MCF 10A (cell line): ENCODE results near the gene TRIM33. TPM values are rescaled to one million over a fixed set of nuclear protein-coding genes. Genes with fewer than 3 reads are reported as not detected.

Source experiments
- BruUV-seq: library from RNA; stranded (reverse); fragments of 400-500 nt; replicated peaks from 2 replicates; lab custom pipeline; 2021; lab: Mats Ljungman, UMichigan
- CTCF ChIA-PET: fragments of 300-600 bp; sonication (Branson Sonifier 250); formaldehyde crosslinking; extraction: SDS; loops from one replicate; lab custom pipeline; 2021; ENCODE audit warnings: antibody characterized with exemption, inconsistent platforms; lab: Yijun Ruan, JAX
- POLR2A ChIA-PET: fragments of 300-600, 350-650 bp; sonication (Branson Sonifier 250); formaldehyde crosslinking; extraction: SDS; loops from one replicate; lab custom pipeline; 2020; ENCODE audit warnings: antibody characterized with exemption, inconsistent platforms; lab: Yijun Ruan, JAX
- DNase-seq: peaks from one replicate; pipeline ENCODE4 v3.0.0-alpha.2; 2018; ENCODE audit not compliant: unreplicated experiment
- H3K27ac Mint-ChIP-seq: one replicate; pipeline ENCODE4 v1.8.0; 2022; ENCODE audit warnings: mild to moderate bottlenecking, low read depth, mixed read lengths; ENCODE audit not compliant: unreplicated experiment
- H3K27me3 Mint-ChIP-seq: one replicate; pipeline ENCODE4 v1.8.0; 2022; ENCODE audit warnings: mixed read lengths; ENCODE audit not compliant: insufficient read depth, unreplicated experiment
- H3K36me3 Mint-ChIP-seq: one replicate; pipeline ENCODE4 v1.8.0; 2022; ENCODE audit warnings: mild to moderate bottlenecking, moderate library complexity, mixed read lengths; ENCODE audit not compliant: insufficient read depth, unreplicated experiment
- H3K4me1 Mint-ChIP-seq: one replicate; pipeline ENCODE4 v1.8.0; 2022; ENCODE audit warnings: mixed read lengths; ENCODE audit not compliant: insufficient read depth, unreplicated experiment
- H3K4me3 Mint-ChIP-seq: one replicate; pipeline ENCODE4 v1.8.0; 2022; ENCODE audit warnings: mild to moderate bottlenecking, moderate library complexity, mixed read lengths; ENCODE audit not compliant: unreplicated experiment
- H3K9me3 Mint-ChIP-seq: one replicate; pipeline ENCODE4 v1.8.0; 2022; ENCODE audit warnings: mixed read lengths; ENCODE audit not compliant: unreplicated experiment
- intact Hi-C: fragments of 100-400 bp; cut with micrococcal nuclease; formaldehyde crosslinking; loops from 2 replicates; pipeline ENCODE4 v1.14.1; 2022
- total RNA-seq: library from RNA; stranded (reverse); gene quantifications from 2 replicates; pipeline ENCODE4 v1.2.3, GENCODE V29; 2022
- TF ChIP-seq, protein P1 (sequence below): fragments of 200-600 bp; IDR thresholded peaks from one replicate; pipeline ENCODE4 v1.8.0; 2022; ENCODE audit warnings: antibody characterized with exemption, mild to moderate bottlenecking; ENCODE audit not compliant: unreplicated experiment

Gene TRIM33
- total RNA-seq, 1 experiment from 2014 or later, result 33.2 TPM

DNA sequence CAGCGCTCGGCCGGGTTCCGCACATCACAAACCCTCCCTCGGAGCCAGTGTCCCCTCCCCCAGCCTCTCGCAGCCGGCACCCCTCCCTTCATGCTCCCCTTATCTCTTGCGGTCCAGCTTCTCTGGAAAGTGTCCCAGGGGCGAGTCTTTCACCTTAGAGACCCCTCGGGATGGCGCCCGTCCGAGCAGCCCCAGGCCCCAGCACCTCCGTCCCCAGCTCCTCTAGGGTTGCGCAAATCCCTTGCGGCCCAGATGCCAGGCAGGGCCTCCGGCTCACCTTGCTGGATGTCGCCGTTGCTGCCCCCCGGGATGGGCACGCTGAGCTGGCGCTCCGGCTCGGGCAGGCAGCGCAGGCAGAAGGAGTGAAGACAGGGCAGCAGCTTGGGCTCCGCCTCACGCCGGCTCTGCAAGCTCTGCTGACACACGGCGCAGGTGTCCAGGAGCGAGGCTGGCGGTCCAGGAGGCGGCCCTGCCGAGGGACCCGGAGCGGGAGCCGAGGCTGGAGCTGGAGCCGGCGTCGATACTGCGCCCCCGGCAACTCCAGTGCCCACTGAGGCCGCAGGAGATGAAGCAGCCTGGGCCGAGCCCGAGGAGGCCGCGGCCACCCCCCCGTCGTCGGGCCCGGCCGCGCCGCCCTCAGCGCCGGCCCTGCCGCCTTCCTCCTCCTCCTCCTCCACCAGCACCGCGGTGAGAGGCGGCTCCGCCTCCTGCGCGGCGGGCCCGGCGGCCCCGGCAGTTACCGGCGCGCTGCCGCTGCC, 550 bp downstream of the TRIM33 start:
- CTCF ChIA-PET, result interaction anchor here (0.6 to 1.1 kb wide), 12 partner anchors 14 to 1705 kb away, joined by 3 to 6 read pairs (median 3); no protein-coding TSS in a partner anchor
- no peaks in the 10 kb centered on the region for H3K9me3 Mint-ChIP-seq
- H3K36me3 Mint-ChIP-seq, result peaks cover 19% of the 10 kb centered on the region
- DNase-seq, result peak; percentile 50
- no TSS peak for BruUV-seq
- H3K27ac Mint-ChIP-seq, result peak overlapping the region; percentile 97
- H3K4me1 Mint-ChIP-seq, result peaks cover 34% of the 10 kb centered on the region
- POLR2A ChIA-PET, result interaction anchor here (0.6 to 5.0 kb wide), 35 partner anchors 8 to 279 kb away, joined by 3 to 52 read pairs (median 5); partner anchors contain the start of genes BCAS2, DENND2C and NRAS
- intact Hi-C loops, result loop anchor here (2.0 kb wide), 1 partner anchor 160 kb away; the partner anchor contains the start of gene DENND2C
- no peaks in the 10 kb centered on the region for H3K27me3 Mint-ChIP-seq
- H3K4me3 Mint-ChIP-seq, result peak overlapping the region; percentile 79
- TF ChIP-seq, protein P1, sequence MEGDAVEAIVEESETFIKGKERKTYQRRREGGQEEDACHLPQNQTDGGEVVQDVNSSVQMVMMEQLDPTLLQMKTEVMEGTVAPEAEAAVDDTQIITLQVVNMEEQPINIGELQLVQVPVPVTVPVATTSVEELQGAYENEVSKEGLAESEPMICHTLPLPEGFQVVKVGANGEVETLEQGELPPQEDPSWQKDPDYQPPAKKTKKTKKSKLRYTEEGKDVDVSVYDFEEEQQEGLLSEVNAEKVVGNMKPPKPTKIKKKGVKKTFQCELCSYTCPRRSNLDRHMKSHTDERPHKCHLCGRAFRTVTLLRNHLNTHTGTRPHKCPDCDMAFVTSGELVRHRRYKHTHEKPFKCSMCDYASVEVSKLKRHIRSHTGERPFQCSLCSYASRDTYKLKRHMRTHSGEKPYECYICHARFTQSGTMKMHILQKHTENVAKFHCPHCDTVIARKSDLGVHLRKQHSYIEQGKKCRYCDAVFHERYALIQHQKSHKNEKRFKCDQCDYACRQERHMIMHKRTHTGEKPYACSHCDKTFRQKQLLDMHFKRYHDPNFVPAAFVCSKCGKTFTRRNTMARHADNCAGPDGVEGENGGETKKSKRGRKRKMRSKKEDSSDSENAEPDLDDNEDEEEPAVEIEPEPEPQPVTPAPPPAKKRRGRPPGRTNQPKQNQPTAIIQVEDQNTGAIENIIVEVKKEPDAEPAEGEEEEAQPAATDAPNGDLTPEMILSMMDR, result no peak

DNA sequence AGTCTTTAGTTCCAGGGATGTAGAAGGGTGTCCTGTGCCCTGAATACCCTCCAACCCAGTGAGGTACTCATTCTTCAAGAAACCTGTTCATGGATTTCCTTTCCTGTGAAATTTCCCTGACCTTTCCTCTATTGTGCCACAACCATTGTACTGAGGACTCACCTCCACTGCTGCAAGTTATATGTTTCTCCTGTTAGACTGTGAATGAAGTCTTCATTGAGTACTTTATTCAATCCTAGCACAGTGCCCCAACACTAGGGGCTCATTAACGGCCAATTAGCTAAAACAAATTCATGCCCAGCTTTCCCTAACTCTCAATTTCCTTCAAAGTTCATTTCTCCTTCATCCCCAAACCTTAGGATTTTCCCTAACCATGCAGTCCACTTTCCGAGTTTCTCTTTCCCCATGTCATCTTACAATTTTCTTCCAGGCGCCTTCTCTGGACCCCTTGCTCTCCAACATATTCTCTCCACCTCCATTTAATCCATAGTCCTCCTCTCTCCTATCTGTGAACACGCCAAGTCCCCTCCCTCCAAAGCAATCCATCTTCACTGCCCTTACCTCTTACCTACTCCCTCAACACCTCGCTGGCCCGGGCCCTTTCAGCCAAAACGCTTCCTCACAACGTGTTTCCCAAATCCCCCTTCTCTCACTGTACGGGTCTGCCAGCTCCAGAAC, 1.3 kb downstream of the TRIM33 start:
- peaks cover 21% of the 10 kb centered on the region for H3K36me3 Mint-ChIP-seq
- H3K9me3 Mint-ChIP-seq, result no peaks in the 10 kb centered on the region
- TF ChIP-seq, protein P1, result no peak
- intact Hi-C loops, result loop anchor here (2.0 kb wide), 1 partner anchor 161 kb away; the partner anchor contains the start of gene DENND2C
- peak overlapping the region; percentile 71 for H3K27ac Mint-ChIP-seq
- CTCF ChIA-PET, result interaction anchor here (0.7 to 1.1 kb wide), 7 partner anchors 34 to 1704 kb away, joined by 3 to 6 read pairs (median 3); no protein-coding TSS in a partner anchor
- DNase-seq, result peak; percentile 8
- peak overlapping the region; percentile 79 for H3K4me3 Mint-ChIP-seq
- no peaks in the 10 kb centered on the region for H3K27me3 Mint-ChIP-seq
- peaks cover 34% of the 10 kb centered on the region for H3K4me1 Mint-ChIP-seq
- POLR2A ChIA-PET, result interaction anchor here (0.6 to 5.0 kb wide), 25 partner anchors 7 to 280 kb away, joined by 3 to 52 read pairs (median 7); partner anchors contain the start of genes BCAS2, DENND2C and NRAS
- BruUV-seq, result TSS peak; percentile 31

DNA sequence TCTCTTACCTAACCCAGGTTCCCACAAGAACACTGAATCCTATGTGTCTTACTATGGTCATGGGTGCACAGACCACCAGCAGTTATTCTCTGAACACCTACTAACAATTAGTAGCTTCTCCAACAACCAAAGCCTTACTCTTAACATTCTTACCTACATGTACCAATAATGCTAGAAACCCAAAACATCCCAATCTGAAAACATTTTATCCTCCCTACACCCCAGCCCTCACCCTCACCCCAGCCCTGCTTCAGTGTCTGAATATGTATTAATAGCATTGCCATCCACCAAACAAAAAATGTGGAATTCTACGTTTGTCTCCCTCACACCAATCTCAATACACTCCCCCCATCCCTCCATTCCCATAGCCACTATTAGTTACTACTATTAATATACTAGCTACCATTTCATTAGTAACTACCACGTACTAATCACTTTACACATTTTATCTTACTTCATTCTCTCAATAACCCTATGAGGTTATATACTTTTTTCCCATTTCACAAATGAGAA, 2.6 kb downstream of the TRIM33 start:
- POLR2A ChIA-PET, result interaction anchor here (0.6 to 5.0 kb wide), 9 partner anchors 10 to 697 kb away, joined by 3 to 52 read pairs (median 5); partner anchors contain the start of gene DENND2C
- CTCF ChIA-PET, result interaction anchor here (0.6 to 0.8 kb wide), 3 partner anchors 35 to 531 kb away, joined by 3 to 7 read pairs (median 3); no protein-coding TSS in a partner anchor
- Mint-ChIP-seq H3K27ac (peak overlapping the region; percentile 41), H3K9me3 (no peaks in the 10 kb centered on the region), H3K4me3 (peak overlapping the region; percentile 79), H3K36me3 (peaks cover 28% of the 10 kb centered on the region), H3K4me1 (peaks cover 34% of the 10 kb centered on the region), H3K27me3 (no peaks in the 10 kb centered on the region)
- intact Hi-C loops, result no loop called here
- DNase-seq, result no peak
- BruUV-seq, result no TSS peak
- TF ChIP-seq, protein P1, result no peak
